ENCODE data around the gene LHB.

- peak; percentile 45 to 53 for TF ChIP-seq CTCF (conservative IDR thresholded peaks at IDR 0.05 in 1 of 2, IDR thresholded peaks at IDR 0.05 in 1 of 2; ENCODE audit: low read depth in 1 of 2, low read length in 2 of 2)
- TF ChIP-seq EZH2 (IDR thresholded peaks at IDR 0.05; ENCODE audit: low read length, missing control alignments): no peak
Observed at GRCh38 chr19:49017666-49018351, 918 bp upstream of the LHB start.
